A549 treated with CORT108297 at 1 μM for 4 hours (cell line): ENCODE data around the gene NUDT17. TPM values are rescaled to one million over a fixed set of nuclear protein-coding genes. Genes with fewer than 3 reads are reported as not detected.

ENCODE experiments used
- total RNA-seq: library from RNA; stranded (reverse); fragments of 200-300 nt; extraction: Qiagen RNA extraction; gene quantifications from 5 replicates; pipeline ENCODE4 v1.2.3, GENCODE V29; 2022

Gene NUDT17
- 5.5 to 6.8 TPM (median 6.2 TPM) in 5 replicates for total RNA-seq

DNA sequence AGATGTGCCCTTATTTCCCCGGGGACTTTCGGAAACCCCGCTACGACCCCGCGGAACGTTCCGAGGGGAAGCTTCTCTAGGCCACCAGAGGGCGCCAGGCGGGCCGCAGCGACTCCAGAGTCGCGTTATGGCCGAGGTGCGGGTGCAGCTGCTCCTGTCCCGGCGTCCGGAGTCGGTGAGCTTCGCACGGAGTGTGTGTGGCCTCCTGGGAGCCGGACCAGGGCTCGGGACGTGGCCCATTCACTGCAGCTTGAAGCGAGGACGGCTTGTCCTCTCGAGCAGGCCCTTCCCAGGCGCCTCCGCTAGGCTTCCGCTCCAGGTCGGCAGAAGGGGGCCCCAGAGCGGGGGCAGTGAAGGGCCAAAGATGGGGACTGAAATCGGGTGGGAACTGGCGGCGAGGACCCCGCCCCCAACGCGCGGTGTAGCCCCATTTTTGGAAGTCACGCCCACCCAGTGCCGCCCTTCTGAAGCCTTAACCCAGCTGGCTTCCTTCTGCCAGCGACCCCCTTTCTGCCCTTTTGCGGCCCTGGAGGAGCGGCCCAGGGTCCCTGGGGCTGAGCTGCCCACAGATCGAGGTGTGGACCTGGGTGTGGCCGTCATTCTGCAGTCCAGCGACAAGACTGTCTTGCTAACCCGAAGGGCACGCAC lies at the start of gene NUDT17:
NUDT17 (plus strand) TSS at position 117 of the 648 bp plus-strand sequence; CDS start at position 128, 11 bp downstream.

DNA sequence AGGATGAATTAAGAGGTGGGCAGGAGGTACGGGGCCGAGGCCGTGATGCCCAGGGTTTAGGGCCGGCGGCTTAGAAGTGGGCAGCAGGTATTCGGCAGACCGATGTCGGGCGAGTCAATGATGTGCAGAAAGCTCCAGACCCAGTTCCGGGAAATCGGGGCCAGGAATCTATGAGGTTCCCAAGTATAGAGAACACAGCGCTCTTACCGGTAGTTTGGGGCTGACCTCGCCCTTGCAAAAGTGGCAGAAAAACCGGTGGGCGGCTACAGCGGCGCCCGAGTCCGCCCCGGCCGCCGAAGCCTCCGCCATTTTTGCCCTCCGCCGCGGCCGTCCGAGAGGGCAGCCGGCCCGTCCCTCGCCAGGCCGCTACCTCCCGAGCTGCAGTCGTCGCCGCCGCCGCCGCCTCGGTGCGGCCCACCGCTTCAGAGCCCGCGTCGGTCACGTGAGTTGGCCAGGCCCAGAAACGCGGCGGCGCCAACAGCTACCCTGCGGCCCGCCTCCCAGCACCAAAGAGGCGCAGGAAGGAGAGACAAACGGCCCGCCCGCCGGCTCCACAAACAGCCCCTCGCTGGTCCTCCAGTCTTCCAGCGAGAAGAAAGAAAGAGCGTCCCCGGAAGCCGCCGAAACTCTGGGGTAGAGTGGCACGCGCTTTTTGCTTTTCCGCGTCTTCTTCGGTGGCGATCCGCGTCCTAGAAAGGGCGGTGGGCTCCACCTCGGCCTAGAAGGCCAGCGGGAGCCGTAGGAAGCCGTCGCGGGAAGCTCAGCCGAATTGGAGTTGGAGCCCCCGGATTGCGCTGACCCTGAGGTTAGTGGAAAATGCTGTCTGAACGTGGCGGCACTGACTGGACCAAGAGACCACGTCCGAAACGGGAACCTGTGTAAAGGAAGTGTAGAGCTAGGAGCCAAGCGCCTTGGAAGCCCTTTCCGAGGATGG lies 21.6 kb upstream of the NUDT17 start, which contains the start of the genes POLR3C and RNF115:
POLR3C (plus strand) TSS at position 636 of the 934 bp plus-strand sequence. CDS start 1,577 bp downstream, outside the sequence.
RNF115 (minus strand) TSS at position 531 of the 934 bp plus-strand sequence; CDS start at position 309, 222 bp downstream.

DNA sequence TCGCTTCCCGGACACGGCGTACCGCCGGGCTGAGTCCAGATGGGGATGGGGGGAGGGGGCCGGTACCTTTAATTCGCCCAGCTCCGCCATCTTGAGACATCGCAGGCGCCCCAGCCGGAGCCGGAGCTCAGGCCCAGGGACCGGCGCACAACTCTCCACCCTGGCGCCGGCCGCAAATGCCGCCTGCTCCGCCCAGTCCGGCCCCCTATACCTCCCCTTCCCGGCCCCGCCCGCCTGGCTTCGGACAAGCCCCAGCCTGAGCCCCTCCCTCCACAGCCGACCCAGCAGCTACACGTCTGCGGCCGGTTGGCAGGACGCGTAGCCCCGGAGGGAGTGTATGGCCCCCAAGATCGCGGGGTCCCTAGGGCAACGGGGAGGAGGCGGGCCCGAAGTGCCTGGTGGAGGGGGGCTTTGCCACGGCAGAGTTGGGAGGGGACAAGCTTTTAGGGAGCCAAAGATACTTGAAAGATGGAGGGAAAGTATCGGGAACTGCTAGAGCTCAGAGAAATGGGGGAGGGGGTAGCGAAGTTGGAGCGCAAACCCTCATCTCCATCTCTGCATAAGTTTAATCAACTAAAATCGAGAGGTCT lies 13.6 kb downstream of the NUDT17 start, which contains the start of gene PIAS3:
PIAS3 (minus strand) TSS at position 181 of the 590 bp plus-strand sequence; CDS start at position 90, 91 bp downstream.

DNA sequence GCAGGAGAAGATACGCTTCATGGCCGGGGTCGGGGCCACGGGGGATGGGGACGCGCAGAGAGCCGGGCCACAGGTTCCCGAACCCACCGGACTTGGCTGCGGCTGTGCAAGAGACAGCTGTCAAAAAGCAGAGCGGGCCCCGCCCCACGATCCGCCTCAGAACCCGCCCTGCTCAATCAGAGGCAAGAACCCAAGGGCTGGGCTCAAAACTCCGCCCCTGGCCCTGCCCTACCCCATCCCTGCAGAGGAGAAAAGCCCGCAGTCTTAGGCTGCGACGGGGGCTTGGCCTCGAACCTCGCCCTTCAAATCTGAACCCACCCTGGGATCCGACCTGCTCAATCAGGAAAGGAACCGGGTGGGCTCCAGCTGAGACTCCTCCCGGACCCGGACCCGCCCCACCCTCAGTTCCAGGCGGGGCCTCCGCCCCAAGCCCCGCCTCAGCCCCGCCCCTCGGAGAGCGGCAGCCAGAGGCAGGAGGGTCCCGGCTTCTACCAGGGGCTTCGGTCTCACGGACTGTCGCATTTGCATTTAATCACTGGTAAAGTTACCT lies 40.4 kb downstream of the NUDT17 start, which contains the start of gene ANKRD35:
ANKRD35 (minus strand) TSS at position 129 of the 550 bp plus-strand sequence; CDS start at position 21, 108 bp downstream.

Other genes starting within 250 kb of the NUDT17 start
- 14.4 to 16.0 TPM (median 14.9 TPM) in 5 replicates for gene GPR89A, start 237.6 kb upstream of the NUDT17 start, total RNA-seq
- 0.66 to 0.99 TPM (median 0.77 TPM) in 5 replicates for gene PDZK1, start 138.3 kb upstream of the NUDT17 start, total RNA-seq
- gene CD160, start 126.1 kb upstream of the NUDT17 start, total RNA-seq: not detected in 5 replicates
- 9.8 to 11.3 TPM (median 10.7 TPM) in 5 replicates for gene RNF115, start 21.5 kb upstream of the NUDT17 start, total RNA-seq
- 32.7 to 37.1 TPM (median 34.8 TPM) in 5 replicates for gene POLR3C, start 21.4 kb upstream of the NUDT17 start, total RNA-seq
- gene PIAS3, start 13.5 kb downstream of the NUDT17 start, total RNA-seq: 24.2 to 34.2 TPM (median 29.6 TPM) in 5 replicates
- not detected in 5 replicates for gene ANKRD35, start 40.2 kb downstream of the NUDT17 start, total RNA-seq
- gene ITGA10, start 64.4 kb downstream of the NUDT17 start, total RNA-seq: 0.34 to 0.70 TPM (median 0.58 TPM) in 5 replicates
- gene PEX11B, start 73.1 kb downstream of the NUDT17 start, total RNA-seq: 23.1 to 28.9 TPM (median 27.6 TPM) in 5 replicates
- gene RBM8A, start 81.9 kb downstream of the NUDT17 start, total RNA-seq: 191 to 243 TPM (median 201 TPM) in 5 replicates
- 8.6 to 11.1 TPM (median 9.3 TPM) in 5 replicates for gene LIX1L, start 112.4 kb downstream of the NUDT17 start, total RNA-seq
- 0.10 to 0.23 TPM (median 0.16 TPM) in 5 replicates for gene ANKRD34A, start 118.9 kb downstream of the NUDT17 start, total RNA-seq
- 9.2 to 11.6 TPM (median 10.5 TPM) in 5 replicates for gene POLR3GL, start 119.1 kb downstream of the NUDT17 start, total RNA-seq
- 0.08 to 0.30 TPM (median 0.15 TPM) in 5 replicates for gene TXNIP, start 150.9 kb downstream of the NUDT17 start, total RNA-seq
- gene HJV, start 176.1 kb downstream of the NUDT17 start, total RNA-seq: not detected in 5 replicates